Neural cell (in vitro differentiated cells): ENCODE data around the gene CNTNAP2. TPM values are rescaled to one million over a fixed set of nuclear protein-coding genes. Genes with fewer than 3 reads are reported as not detected.

Source experiments
- H2AFZ ChIP-seq: fragments of 200-600, 300-800 bp; sonication (generic), shearing (Covaris generic); 2 replicates; pipeline ENCODE4 v1.6.0; 2014; ENCODE audit warnings: low read depth, mild to moderate bottlenecking, antibody characterized with exemption, low read length, moderate library complexity
- H3F3A ChIP-seq: fragments of 200-600 bp; shearing (Covaris generic); 2 replicates; pipeline ENCODE4 v1.6.1; 2016; ENCODE audit warnings: mild to moderate bottlenecking, moderate library complexity, mixed read lengths, antibody characterized with exemption, low read length; ENCODE audit not compliant: insufficient read depth, poor library complexity, severe bottlenecking
- H3K27ac ChIP-seq: fragments of 200-600, 300-800 bp; sonication (generic), shearing (Covaris generic); 2 replicates; pipeline ENCODE4 v1.5.1; 2014; ENCODE audit warnings: mild to moderate bottlenecking, low read length, moderate library complexity
- H3K27me3 ChIP-seq: fragments of 300-800, 200-600 bp; sonication (generic), shearing (Covaris generic); 2 replicates; pipeline ENCODE4 v1.6.0; 2014; ENCODE audit warnings: mild to moderate bottlenecking, low read depth, low read length, moderate library complexity; ENCODE audit not compliant: insufficient read depth
- H3K36me3 ChIP-seq: fragments of 300-800, 200-600 bp; sonication (generic), shearing (Covaris generic); 2 replicates; pipeline ENCODE4 v1.5.1; 2014; ENCODE audit warnings: mild to moderate bottlenecking, antibody characterized with exemption, low read length, moderate library complexity; ENCODE audit not compliant: insufficient read depth
- H3K4me2 ChIP-seq: fragments of 300-800, 200-600 bp; sonication (generic), shearing (Covaris generic); 2 replicates; pipeline ENCODE4 v1.6.0; 2014; ENCODE audit warnings: mild to moderate bottlenecking, low read length
- H3K4me3 ChIP-seq: fragments of 300-800, 200-600 bp; sonication (generic), shearing (Covaris generic); 2 replicates; pipeline ENCODE4 v1.5.1; 2014; ENCODE audit warnings: mild to moderate bottlenecking, low read length, moderate library complexity
- H3K79me2 ChIP-seq: fragments of 200-600 bp; shearing (Covaris generic); replicated peaks from 2 replicates; pipeline ENCODE4 v1.6.0; 2014; ENCODE audit warnings: mild to moderate bottlenecking, low read length, moderate library complexity; ENCODE audit not compliant: insufficient read depth
- H3K9ac ChIP-seq: fragments of 300-800, 200-600 bp; sonication (generic), shearing (Covaris generic); 2 replicates; pipeline ENCODE4 v1.6.1; 2016; ENCODE audit warnings: mild to moderate bottlenecking, low read length, mixed read lengths
- H3K9me2 ChIP-seq: fragments of 200-600 bp; shearing (Covaris generic); 2 replicates; pipeline ENCODE4 v1.6.1; 2016; ENCODE audit warnings: mild to moderate bottlenecking, low read length, mixed read lengths; ENCODE audit not compliant: insufficient read depth
- H3K9me3 ChIP-seq: fragments of 200-600, 300-800 bp; sonication (generic), shearing (Covaris generic); 2 replicates; pipeline ENCODE4 v1.6.1; 2016; ENCODE audit warnings: mild to moderate bottlenecking, mixed run types, low read length, moderate library complexity, mixed read lengths
- H4K20me1 ChIP-seq: fragments of 200-600 bp; shearing (Covaris generic); 2 replicates; pipeline ENCODE4 v1.6.1; 2016; ENCODE audit warnings: mild to moderate bottlenecking, mixed run types; ENCODE audit not compliant: insufficient read depth
- EP300 ChIP-seq: fragments of 450-650 bp; conservative IDR thresholded peaks from 2 replicates; pipeline ENCODE4 v1.6.1; 2014; ENCODE audit warnings: antibody characterized with exemption, mild to moderate bottlenecking, moderate library complexity; ENCODE audit not compliant: poor library complexity, severe bottlenecking
- EZH2 ChIP-seq: fragments of 200-600, 300-800 bp; shearing (Covaris generic), sonication (generic); IDR thresholded peaks from 2 replicates; pipeline ENCODE4 v1.6.1; 2014; ENCODE audit warnings: antibody characterized with exemption, low read length, borderline replicate concordance, mild to moderate bottlenecking; ENCODE audit not compliant: insufficient read depth, poor library complexity, severe bottlenecking
- MXI1 ChIP-seq: fragments of 450-650 bp; conservative IDR thresholded peaks from 2 replicates; pipeline ENCODE4 v1.6.1; 2014; ENCODE audit warnings: antibody characterized with exemption, mild to moderate bottlenecking; ENCODE audit not compliant: poor library complexity, severe bottlenecking
- POLR2AphosphoS5 ChIP-seq: IDR thresholded peaks from 2 replicates; pipeline ENCODE4 v1.6.1; 2012
- RAD21 ChIP-seq: fragments of 450-650 bp; conservative IDR thresholded peaks from 2 replicates; pipeline ENCODE4 v1.6.1; 2014; ENCODE audit warnings: antibody characterized with exemption, mild to moderate bottlenecking, moderate library complexity
- SMC3 ChIP-seq: fragments of 450-650 bp; conservative IDR thresholded peaks from 2 replicates; pipeline ENCODE4 v1.6.1; 2014; ENCODE audit warnings: antibody characterized with exemption, mild to moderate bottlenecking, moderate library complexity; ENCODE audit not compliant: poor library complexity
- TAF1 ChIP-seq: IDR thresholded peaks from 2 replicates; pipeline ENCODE4 v1.6.1; 2012; ENCODE audit warnings: low read depth
- polyA plus RNA-seq: library from polyadenylated mRNA; depleted of rRNA; stranded (reverse); fragments of >200 nt; gene quantifications from 2 replicates; pipeline ENCODE4 v1.2.3, GENCODE V29; 2014
- TF ChIP-seq, protein P1 (sequence below): IDR thresholded peaks from 2 replicates; pipeline ENCODE4 v1.6.1; 2012; ENCODE audit warnings: borderline replicate concordance
- TF ChIP-seq, protein P2 (sequence below): fragments of 450-650 bp; IDR thresholded peaks from 2 replicates; pipeline ENCODE4 v1.5.1; 2014; ENCODE audit warnings: antibody characterized with exemption, mild to moderate bottlenecking, moderate library complexity; ENCODE audit not compliant: poor library complexity, severe bottlenecking

The CNTNAP2 gene
- polyA plus RNA-seq, 1 donor from 2014 or later = 276 TPM

DNA sequence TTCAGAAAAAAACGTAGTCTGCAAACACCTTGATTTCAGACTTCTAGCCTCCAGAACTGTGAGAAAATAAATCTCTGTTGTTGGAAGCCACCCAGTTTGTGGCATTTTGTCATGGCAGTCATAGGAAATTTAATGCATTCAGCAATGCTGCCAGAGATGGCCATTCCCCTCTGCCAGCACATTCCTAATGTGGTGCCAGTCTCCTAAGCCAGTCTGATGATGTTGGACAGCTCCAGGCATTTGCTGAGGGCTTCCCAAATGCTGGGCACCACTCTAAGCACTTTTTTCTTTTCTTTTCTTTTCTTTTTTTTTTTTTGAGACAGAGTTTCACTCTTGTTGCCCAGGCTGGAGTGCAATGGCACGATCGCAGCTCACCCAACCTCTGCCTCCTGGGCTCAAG, 1807.2 kb downstream of the CNTNAP2 start:
- H3K27me3 ChIP-seq = no peaks in the 10 kb centered on the region

DNA sequence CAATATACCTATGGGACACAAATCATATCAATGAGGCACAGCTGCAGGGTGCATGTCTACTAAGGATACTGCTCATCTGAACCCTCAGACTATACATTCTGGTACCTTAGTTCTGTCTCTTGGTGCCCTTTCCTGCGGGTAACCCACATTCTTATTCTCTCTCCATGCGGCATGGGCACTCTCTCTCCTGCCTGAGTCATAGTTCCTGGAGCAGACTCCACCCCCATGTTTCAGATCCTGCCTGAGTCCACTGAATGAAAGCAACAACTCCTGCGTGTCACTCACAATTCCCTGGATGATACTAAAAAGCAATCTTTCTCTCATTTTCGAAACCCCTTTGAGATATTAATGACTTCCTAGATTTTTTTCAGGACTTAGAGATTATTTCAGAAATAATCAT, 1820.8 kb downstream of the CNTNAP2 start:
- Histone ChIP-seq H3F3A (no peaks in the 10 kb centered on the region), H3K79me2 (no peaks in the 10 kb centered on the region), H3K27me3 (no peaks in the 10 kb centered on the region), H3K9me3 (no peaks in the 10 kb centered on the region), H3K4me3 (no peak overlapping the region), H2AFZ (no peak overlapping the region), H3K9ac (no peak overlapping the region), H3K27ac (no peak overlapping the region), H3K36me3 (no peaks in the 10 kb centered on the region), H4K20me1 (no peaks in the 10 kb centered on the region), H3K4me2 (no peak overlapping the region), H3K9me2 (no peaks in the 10 kb centered on the region)
- TF ChIP-seq EZH2 (no peak), SMC3 (no peak), RAD21 (no peak), TAF1 (no peak), POLR2AphosphoS5 (no peak), EP300 (no peak), MXI1 (no peak)
- TF ChIP-seq, protein P1, sequence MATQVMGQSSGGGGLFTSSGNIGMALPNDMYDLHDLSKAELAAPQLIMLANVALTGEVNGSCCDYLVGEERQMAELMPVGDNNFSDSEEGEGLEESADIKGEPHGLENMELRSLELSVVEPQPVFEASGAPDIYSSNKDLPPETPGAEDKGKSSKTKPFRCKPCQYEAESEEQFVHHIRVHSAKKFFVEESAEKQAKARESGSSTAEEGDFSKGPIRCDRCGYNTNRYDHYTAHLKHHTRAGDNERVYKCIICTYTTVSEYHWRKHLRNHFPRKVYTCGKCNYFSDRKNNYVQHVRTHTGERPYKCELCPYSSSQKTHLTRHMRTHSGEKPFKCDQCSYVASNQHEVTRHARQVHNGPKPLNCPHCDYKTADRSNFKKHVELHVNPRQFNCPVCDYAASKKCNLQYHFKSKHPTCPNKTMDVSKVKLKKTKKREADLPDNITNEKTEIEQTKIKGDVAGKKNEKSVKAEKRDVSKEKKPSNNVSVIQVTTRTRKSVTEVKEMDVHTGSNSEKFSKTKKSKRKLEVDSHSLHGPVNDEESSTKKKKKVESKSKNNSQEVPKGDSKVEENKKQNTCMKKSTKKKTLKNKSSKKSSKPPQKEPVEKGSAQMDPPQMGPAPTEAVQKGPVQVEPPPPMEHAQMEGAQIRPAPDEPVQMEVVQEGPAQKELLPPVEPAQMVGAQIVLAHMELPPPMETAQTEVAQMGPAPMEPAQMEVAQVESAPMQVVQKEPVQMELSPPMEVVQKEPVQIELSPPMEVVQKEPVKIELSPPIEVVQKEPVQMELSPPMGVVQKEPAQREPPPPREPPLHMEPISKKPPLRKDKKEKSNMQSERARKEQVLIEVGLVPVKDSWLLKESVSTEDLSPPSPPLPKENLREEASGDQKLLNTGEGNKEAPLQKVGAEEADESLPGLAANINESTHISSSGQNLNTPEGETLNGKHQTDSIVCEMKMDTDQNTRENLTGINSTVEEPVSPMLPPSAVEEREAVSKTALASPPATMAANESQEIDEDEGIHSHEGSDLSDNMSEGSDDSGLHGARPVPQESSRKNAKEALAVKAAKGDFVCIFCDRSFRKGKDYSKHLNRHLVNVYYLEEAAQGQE = no peak
- TF ChIP-seq, protein P2, sequence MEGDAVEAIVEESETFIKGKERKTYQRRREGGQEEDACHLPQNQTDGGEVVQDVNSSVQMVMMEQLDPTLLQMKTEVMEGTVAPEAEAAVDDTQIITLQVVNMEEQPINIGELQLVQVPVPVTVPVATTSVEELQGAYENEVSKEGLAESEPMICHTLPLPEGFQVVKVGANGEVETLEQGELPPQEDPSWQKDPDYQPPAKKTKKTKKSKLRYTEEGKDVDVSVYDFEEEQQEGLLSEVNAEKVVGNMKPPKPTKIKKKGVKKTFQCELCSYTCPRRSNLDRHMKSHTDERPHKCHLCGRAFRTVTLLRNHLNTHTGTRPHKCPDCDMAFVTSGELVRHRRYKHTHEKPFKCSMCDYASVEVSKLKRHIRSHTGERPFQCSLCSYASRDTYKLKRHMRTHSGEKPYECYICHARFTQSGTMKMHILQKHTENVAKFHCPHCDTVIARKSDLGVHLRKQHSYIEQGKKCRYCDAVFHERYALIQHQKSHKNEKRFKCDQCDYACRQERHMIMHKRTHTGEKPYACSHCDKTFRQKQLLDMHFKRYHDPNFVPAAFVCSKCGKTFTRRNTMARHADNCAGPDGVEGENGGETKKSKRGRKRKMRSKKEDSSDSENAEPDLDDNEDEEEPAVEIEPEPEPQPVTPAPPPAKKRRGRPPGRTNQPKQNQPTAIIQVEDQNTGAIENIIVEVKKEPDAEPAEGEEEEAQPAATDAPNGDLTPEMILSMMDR = no peak

More for the DNA sequence above, 1807.2 kb downstream of the CNTNAP2 start:
- H2AFZ ChIP-seq = no peak overlapping the region
- H3K4me3 ChIP-seq = no peak overlapping the region
- no peak overlapping the region for H3K27ac ChIP-seq
- no peaks in the 10 kb centered on the region for H3F3A ChIP-seq
- no peak overlapping the region for H3K4me2 ChIP-seq
- H3K9me2 ChIP-seq = no peaks in the 10 kb centered on the region
- no peaks in the 10 kb centered on the region for H4K20me1 ChIP-seq
- TF ChIP-seq EZH2 = no peak
- TF ChIP-seq POLR2AphosphoS5 = no peak
- TF ChIP-seq, protein P2 = no peak
- TF ChIP-seq RAD21 = no peak
- no peak for TF ChIP-seq SMC3
- TF ChIP-seq, protein P1 = no peak
- no peak for TF ChIP-seq TAF1
- TF ChIP-seq MXI1 = no peak
- no peak for TF ChIP-seq EP300
- no peaks in the 10 kb centered on the region for H3K79me2 ChIP-seq
- H3K36me3 ChIP-seq = no peaks in the 10 kb centered on the region
- H3K9me3 ChIP-seq = no peaks in the 10 kb centered on the region
- H3K9ac ChIP-seq = no peak overlapping the region
